Lower leg skin (tissue), 4 donors: ENCODE measurements around the gene ACLY. TPM values are rescaled to one million over a fixed set of nuclear protein-coding genes. Genes with fewer than 3 reads are reported as not detected.

ENCODE experiments used
- DNase-seq, 2 donors: peaks; one replicate each; pipeline ENCODE4 v3.0.0-alpha.2; 2019; ENCODE audit warnings: low spot score in 2 of 2
- H3K4me3 ChIP-seq: fragments of 200-600 bp; sonication (generic); 2 replicates; pipeline ENCODE4 v1.5.1; 2017; ENCODE audit warnings: mild to moderate bottlenecking, low read depth; ENCODE audit not compliant: poor library complexity, severe bottlenecking
- CTCF ChIP-seq, 3 donors: fragments of 450-650 bp; IDR thresholded peaks; one replicate each; pipeline ENCODE4 v1.5.1; 2016; ENCODE audit warnings: antibody characterized with exemption in 3 of 3, mild to moderate bottlenecking in 3 of 3, moderate library complexity in 2 of 3
- POLR2A ChIP-seq, 2 donors: fragments of 450-650 bp; IDR thresholded peaks; one replicate each; pipeline ENCODE4 v1.6.1; 2016 to 2017; ENCODE audit warnings: antibody characterized with exemption in 2 of 2, mild to moderate bottlenecking in 1 of 2, moderate library complexity in 1 of 2
- WGBS, 2 donors: methylation state at CpG; one replicate each; pipeline ENCODE4 v1.1.5; 2018; 5-methylcytosine and 5-hydroxymethylcytosine counted together
- intact Hi-C: fragments of 100-400 bp; cut with DNase I; formaldehyde crosslinking; loops from one replicate; pipeline ENCODE4 v1.15.0; 2023; ENCODE audit warnings: low total_unique reads
- total RNA-seq, 4 donors: library from RNA; depleted of rRNA; stranded (reverse); fragments of >200 nt; gene quantifications; one replicate each; pipeline ENCODE4 v1.1.0, GENCODE V29; 2016

Gene ACLY
- total RNA-seq, 4 donors from 2014 or later: 50.3 to 73.0 (median 62.4) TPM

DNA sequence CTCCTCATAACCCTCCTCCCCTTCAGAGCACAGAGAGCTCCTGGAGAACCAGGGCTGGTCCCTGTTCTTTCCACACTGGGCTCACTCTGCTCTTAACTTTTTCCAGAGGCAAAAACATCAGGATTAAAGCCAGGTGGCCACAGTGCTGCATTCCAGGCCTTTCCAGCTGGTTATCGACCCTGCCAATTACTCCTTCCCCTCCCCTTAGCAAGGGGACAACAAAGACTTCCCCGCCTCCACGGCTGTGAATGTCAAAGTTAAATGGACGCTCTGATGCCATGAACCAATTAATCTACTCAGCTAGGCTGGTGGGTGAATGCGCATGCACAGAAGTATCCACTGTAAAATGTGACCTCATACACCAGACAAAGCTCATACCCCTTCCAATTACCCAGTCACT, 23.1 kb downstream of the ACLY start:
- DNase-seq: no peak
- WGBS, 2 donors: 53 to 59% methylated on average over 5 of the region's 5 CpGs
- TF ChIP-seq POLR2A (IDR thresholded peaks at IDR 0.05) (no peak), CTCF (IDR thresholded peaks at IDR 0.05) (no peak)
- intact Hi-C loops: no loop called here
- H3K4me3 ChIP-seq: no peak overlapping the region

GRCh38 chr17:41894791-41895331, 23.9 kb downstream of the ACLY start:
- intact Hi-C loops: no loop called here
- 50 to 61% methylated on average over 7 of the region's 7 CpGs for WGBS, 2 donors
- no peak for TF ChIP-seq CTCF (IDR thresholded peaks at IDR 0.05)
- no peak overlapping the region for H3K4me3 ChIP-seq
- DNase-seq: peak in 1 of 2 donors; percentile 32

DNA sequence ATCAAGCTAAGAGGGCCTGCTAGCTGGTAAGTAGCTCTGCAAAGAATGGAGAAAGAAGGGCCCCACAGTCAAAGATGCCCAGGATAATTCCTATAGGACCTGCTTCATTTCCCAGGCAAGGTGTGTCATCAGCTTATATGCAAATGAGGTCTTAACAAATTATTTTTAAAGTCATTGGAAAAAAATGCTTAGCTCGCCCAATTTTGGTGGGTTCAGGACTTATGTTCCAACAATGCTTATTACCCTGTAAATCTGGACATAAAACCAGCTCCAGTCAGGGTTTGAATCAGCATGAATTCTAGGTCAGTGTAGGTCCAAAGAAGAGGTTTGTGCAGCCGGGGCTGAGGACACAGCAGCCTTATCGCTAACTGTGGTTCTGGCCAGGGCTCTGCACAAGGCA, 25.4 kb downstream of the ACLY start:
- H3K4me3 ChIP-seq: no peak overlapping the region
- WGBS, 2 donors: 91 to 96% methylated on average over 3 of the region's 3 CpGs
- TF ChIP-seq POLR2A (IDR thresholded peaks at IDR 0.05): no peak
- TF ChIP-seq CTCF (IDR thresholded peaks at IDR 0.05): no peak
- DNase-seq: no peak
- intact Hi-C loops: no loop called here

DNA sequence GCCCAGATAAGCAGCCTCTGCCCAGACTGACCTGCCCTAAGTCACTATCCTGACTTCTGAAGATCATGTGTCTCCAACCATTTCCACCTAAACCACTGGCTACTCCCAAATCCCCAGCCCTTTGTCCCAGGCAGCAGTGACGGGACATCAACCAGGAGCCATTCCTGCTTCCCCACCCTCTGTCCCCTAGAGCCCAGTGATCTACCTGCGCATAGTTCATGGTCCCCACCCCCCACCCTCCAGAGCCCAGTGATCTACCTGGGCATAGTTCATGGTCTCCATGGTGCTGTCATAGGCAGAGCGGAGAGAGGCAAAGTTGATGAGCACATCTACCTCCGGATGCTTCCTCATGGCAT, 26.8 kb downstream of the ACLY start:
- WGBS, 2 donors: 97% methylated on average over 4 of the region's 4 CpGs
- no peak overlapping the region for H3K4me3 ChIP-seq
- intact Hi-C loops: no loop called here
- DNase-seq: no peak
- TF ChIP-seq POLR2A (IDR thresholded peaks at IDR 0.05) (no peak), CTCF (IDR thresholded peaks at IDR 0.05) (no peak)

DNA sequence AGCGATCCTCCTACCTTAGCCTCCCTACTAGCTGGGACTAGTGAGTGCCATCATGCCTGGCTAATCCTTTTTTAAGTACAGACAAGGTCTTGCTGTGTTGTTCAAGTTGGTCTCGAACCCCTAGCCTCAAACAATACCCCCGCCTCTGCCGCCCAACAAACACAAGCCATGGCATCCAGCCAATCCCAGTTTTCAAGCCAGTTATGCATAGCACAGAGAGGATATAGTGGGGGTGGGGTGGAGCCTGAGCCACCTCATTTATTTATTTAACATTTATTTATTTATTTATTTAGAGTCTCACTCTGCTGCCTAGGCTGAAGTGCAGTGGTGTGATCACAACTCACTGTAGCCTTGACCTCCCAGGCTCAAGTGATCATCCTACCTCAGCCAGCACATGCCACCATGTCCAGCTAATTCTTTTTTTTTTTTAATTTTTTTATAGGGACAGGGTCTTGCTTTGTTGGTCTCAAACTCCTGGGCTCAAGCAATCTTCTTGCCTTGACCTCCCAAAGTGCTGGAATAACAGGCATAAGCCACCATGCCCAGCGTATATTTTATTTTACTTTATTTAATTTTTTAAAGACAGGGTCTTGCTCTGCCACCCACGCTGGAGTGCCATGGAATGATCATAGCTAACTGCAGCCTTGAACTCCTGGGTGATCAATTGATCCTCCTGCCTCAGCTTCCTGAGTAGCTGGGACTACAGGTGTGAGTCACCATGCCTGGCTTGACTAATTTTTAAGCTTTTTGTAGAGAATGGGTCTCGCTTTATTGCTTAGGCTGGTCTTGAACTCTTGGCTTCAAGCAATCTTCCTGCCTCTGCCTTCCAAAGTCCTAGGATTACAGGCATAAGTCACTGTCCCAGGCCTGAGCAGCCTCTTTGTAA, 27.4 kb downstream of the ACLY start:
- TF ChIP-seq CTCF (IDR thresholded peaks at IDR 0.05): no peak
- no peak for TF ChIP-seq POLR2A (IDR thresholded peaks at IDR 0.05)
- no peak for DNase-seq
- 97 to 98% methylated on average over 7 of the region's 7 CpGs for WGBS, 2 donors
- intact Hi-C loops: no loop called here
- H3K4me3 ChIP-seq: no peak overlapping the region
